ENCODE results near the gene LRFN3.
"Not testable (repeated sequence)": the region's sequence is repeated elsewhere in the genome, so short reads cannot be mapped to it uniquely, and the experiment has no call there.

Gene LRFN3

GRCh38 chr19:35978832-35979365 is 42.7 kb downstream of the LRFN3 start:
- DNase-seq: no peak

- not testable (repeated sequence) for DNase-seq
Measured at GRCh38 chr19:35980997-35981396, 44.8 kb downstream of the LRFN3 start.

GRCh38 chr19:35983177-35983576 is 47.0 kb downstream of the LRFN3 start:
- DNase-seq: no peak

- DNase-seq: no peak
Measured at GRCh38 chr19:35986111-35986510, 49.9 kb downstream of the LRFN3 start.

GRCh38 chr19:35986664-35987570 is 50.7 kb downstream of the LRFN3 start:
- no peak for DNase-seq

- no peak for DNase-seq
Measured at GRCh38 chr19:35987571-35987896, 51.4 kb downstream of the LRFN3 start.

- no peak for DNase-seq
Measured at GRCh38 chr19:35988824-35989223, 52.6 kb downstream of the LRFN3 start.

- DNase-seq: peak; percentile 6
Measured at GRCh38 chr19:35990156-35990555, 54.0 kb downstream of the LRFN3 start.

- DNase-seq: peak; percentile 32
Measured at GRCh38 chr19:35990771-35991730, 54.9 kb downstream of the LRFN3 start.

GRCh38 chr19:35991731-35992450 is 55.7 kb downstream of the LRFN3 start:
- peak; percentile 27 for DNase-seq

GRCh38 chr19:35992907-35993765 is 57.0 kb downstream of the LRFN3 start:
- DNase-seq: peak; percentile 8

- peak; percentile 53 for DNase-seq
Measured at GRCh38 chr19:35993923-35994598, 57.9 kb downstream of the LRFN3 start.

Data from left hindlimb (tissue), 1 donor.